WTC11 (cell line): ENCODE measurements around the gene GPC5. TPM values are rescaled to one million over a fixed set of nuclear protein-coding genes. Genes with fewer than 3 reads are reported as not detected.

Experiments used
- ATAC-seq: fragments of 200-7000 bp; cut with Tn5 transposase; 2 replicates; pipeline ENCODE4 v1.10.0; 2021; ENCODE audit warnings: mild to moderate bottlenecking, moderate library complexity
- CTCF ChIA-PET: fragments of 300-600 bp; sonication (Branson Sonifier 250); formaldehyde crosslinking; loops from one replicate; lab custom pipeline; 2021; ENCODE audit warnings: antibody characterized with exemption; lab: Charles Lee
- POLR2A ChIA-PET: fragments of 350-600 bp; sonication (Branson Sonifier 250); formaldehyde crosslinking; loops from one replicate; lab custom pipeline; 2021; ENCODE audit warnings: antibody characterized with exemption; lab: Charles Lee
- DNase-seq: peaks from one replicate; pipeline ENCODE4 v3.0.0; 2021; ENCODE audit warnings: low spot score
- H3K27ac Mint-ChIP-seq: 2 replicates; pipeline ENCODE4 v1.8.0; 2021; ENCODE audit warnings: mixed read lengths
- H3K27me3 Mint-ChIP-seq: 2 replicates; pipeline ENCODE4 v1.8.0; 2021; ENCODE audit warnings: low read depth, mild to moderate bottlenecking, moderate library complexity, mixed read lengths
- H3K36me3 Mint-ChIP-seq: 2 replicates; pipeline ENCODE4 v1.8.0; 2021; ENCODE audit warnings: mixed read lengths
- H3K4me1 Mint-ChIP-seq: 2 replicates; pipeline ENCODE4 v1.8.0; 2022; ENCODE audit warnings: mixed read lengths
- H3K4me3 Mint-ChIP-seq: 2 replicates; pipeline ENCODE4 v1.8.0; 2021; ENCODE audit warnings: mild to moderate bottlenecking, moderate library complexity, mixed read lengths
- H3K9me3 Mint-ChIP-seq: 2 replicates; pipeline ENCODE4 v1.8.0; 2021; ENCODE audit warnings: mixed read lengths
- CREM ChIP-seq: sonication (generic); formaldehyde crosslinking; IDR thresholded peaks from 2 replicates; pipeline ENCODE4 v1.8.1; 2022; ENCODE audit warnings: mild to moderate bottlenecking, missing genetic modification reagents, moderate library complexity
- ESRRA ChIP-seq: sonication (generic); formaldehyde crosslinking; IDR thresholded peaks from 2 replicates; pipeline ENCODE4 v1.8.1; 2022; ENCODE audit warnings: mild to moderate bottlenecking, missing genetic modification reagents, borderline replicate concordance
- FOXK1 ChIP-seq: sonication (generic); formaldehyde crosslinking; IDR thresholded peaks from 2 replicates; pipeline ENCODE4 v1.8.0; 2022; ENCODE audit warnings: mild to moderate bottlenecking, moderate library complexity, missing genetic modification reagents
- FOXP1 ChIP-seq: sonication (generic); formaldehyde crosslinking; IDR thresholded peaks from 2 replicates; pipeline ENCODE4 v1.8.0; 2022; ENCODE audit warnings: missing genetic modification reagents, mild to moderate bottlenecking, moderate library complexity, borderline replicate concordance
- GRHL2 ChIP-seq: fragments of 250-450 bp; sonication (Bioruptor Pico); IDR thresholded peaks from 2 replicates; pipeline ENCODE4 v1.8.0; 2022; ENCODE audit warnings: mild to moderate bottlenecking, moderate library complexity; ENCODE audit not compliant: insufficient replicate concordance, severe bottlenecking
- MXD4 ChIP-seq: fragments of 250-450 bp; sonication (Bioruptor Pico); IDR thresholded peaks from 2 replicates; pipeline ENCODE4 v1.8.0; 2021; ENCODE audit warnings: mild to moderate bottlenecking, moderate library complexity, borderline replicate concordance
- OVOL2 ChIP-seq: fragments of 250-450 bp; sonication (Bioruptor Pico); IDR thresholded peaks from 2 replicates; pipeline ENCODE4 v1.9.0; 2021; ENCODE audit warnings: mild to moderate bottlenecking, borderline replicate concordance
- PRRX2 ChIP-seq: fragments of 250-450 bp; sonication (Bioruptor Pico); IDR thresholded peaks from 2 replicates; pipeline ENCODE4 v1.8.0; 2021; ENCODE audit warnings: mild to moderate bottlenecking
- ZNF232 ChIP-seq: sonication (generic); formaldehyde crosslinking; IDR thresholded peaks from 2 replicates; pipeline ENCODE4 v1.8.0; 2022; ENCODE audit warnings: mild to moderate bottlenecking, missing genetic modification reagents
- ZNF263 ChIP-seq: sonication (generic); formaldehyde crosslinking; IDR thresholded peaks from 2 replicates; pipeline ENCODE4 v1.8.1; 2022; ENCODE audit warnings: low read depth, mild to moderate bottlenecking, moderate library complexity, missing genetic modification reagents
- total RNA-seq: library from RNA; stranded (reverse); gene quantifications from 3 replicates; pipeline ENCODE4 v1.2.3, GENCODE V29; 2021
- TF ChIP-seq, protein P1 (sequence below): fragments of 250-450 bp; sonication (Bioruptor Pico); IDR thresholded peaks from 2 replicates; pipeline ENCODE4 v1.9.0; 2021; ENCODE audit warnings: moderate library complexity, mild to moderate bottlenecking, inconsistent platforms, borderline replicate concordance
- TF ChIP-seq, protein P2 (sequence below): sonication (generic); formaldehyde crosslinking; IDR thresholded peaks from 2 replicates; pipeline ENCODE4 v1.8.1; 2022; ENCODE audit warnings: low read depth, missing genetic modification reagents, borderline replicate concordance
- TF ChIP-seq, protein P3 (sequence below): sonication (generic); formaldehyde crosslinking; IDR thresholded peaks from 2 replicates; pipeline ENCODE4 v1.8.1; 2023; ENCODE audit warnings: mild to moderate bottlenecking, missing genetic modification reagents, borderline replicate concordance
- TF ChIP-seq, protein P4 (sequence below): sonication (generic); formaldehyde crosslinking; conservative IDR thresholded peaks from 2 replicates; pipeline ENCODE4 v1.8.1; 2023; ENCODE audit warnings: mild to moderate bottlenecking, low read depth, missing genetic modification reagents, moderate library complexity
- TF ChIP-seq, protein P5 (sequence below): fragments of 200-600 bp; IDR thresholded peaks from 2 replicates; pipeline ENCODE4 v1.8.0; 2022; ENCODE audit warnings: antibody characterized with exemption
- TF ChIP-seq, protein P6 (sequence below): sonication (generic); formaldehyde crosslinking; IDR thresholded peaks from 2 replicates; pipeline ENCODE4 v1.8.1; 2022; ENCODE audit warnings: mild to moderate bottlenecking, missing genetic modification reagents, moderate library complexity, borderline replicate concordance
- TF ChIP-seq, protein P7 (sequence below): sonication (generic); formaldehyde crosslinking; IDR thresholded peaks from 2 replicates; pipeline ENCODE4 v1.8.1; 2023; ENCODE audit warnings: mild to moderate bottlenecking, missing genetic modification reagents
- TF ChIP-seq, protein P8 (sequence below): sonication (generic); formaldehyde crosslinking; IDR thresholded peaks from 2 replicates; pipeline ENCODE4 v1.8.0; 2023; ENCODE audit warnings: missing genetic modification reagents, mild to moderate bottlenecking, borderline replicate concordance
- TF ChIP-seq, protein P9 (sequence below): sonication (generic); formaldehyde crosslinking; IDR thresholded peaks from 2 replicates; pipeline ENCODE4 v1.8.0; 2022; ENCODE audit warnings: mild to moderate bottlenecking, missing genetic modification reagents

The GPC5 gene
- total RNA-seq, 1 experiment from 2014 or later, result 0.46 TPM

DNA sequence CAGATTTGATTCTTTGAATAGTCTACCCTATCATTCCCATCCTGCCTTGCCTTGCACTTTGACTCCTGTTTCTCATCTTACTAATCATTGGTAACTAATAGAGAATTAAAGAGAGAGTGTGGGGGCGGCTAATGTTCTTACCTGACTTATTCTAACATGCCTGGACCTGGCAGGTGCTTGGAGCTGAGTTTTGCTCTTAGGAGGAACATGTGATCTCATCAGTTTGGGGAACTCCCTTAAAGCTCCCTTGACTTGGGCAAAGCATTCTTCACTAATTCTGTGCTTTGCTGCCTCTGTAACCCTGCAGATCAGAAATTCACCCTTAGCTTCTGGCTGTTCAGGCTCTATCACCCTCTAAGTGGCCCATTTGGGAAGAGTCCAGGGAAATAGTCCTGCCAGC, 861.1 kb downstream of the GPC5 start:
- ChIA-PET POLR2A (no interaction called here), CTCF (no interaction called here)
- Mint-ChIP-seq H3K4me3 (no peak overlapping the region), H3K27ac (no peak overlapping the region), H3K4me1 (peaks cover 9% of the 10 kb centered on the region), H3K36me3 (no peaks in the 10 kb centered on the region), H3K9me3 (no peaks in the 10 kb centered on the region), H3K27me3 (no peaks in the 10 kb centered on the region)
- ATAC-seq, result no peak
- DNase-seq, result no peak
- TF ChIP-seq, protein P1, sequence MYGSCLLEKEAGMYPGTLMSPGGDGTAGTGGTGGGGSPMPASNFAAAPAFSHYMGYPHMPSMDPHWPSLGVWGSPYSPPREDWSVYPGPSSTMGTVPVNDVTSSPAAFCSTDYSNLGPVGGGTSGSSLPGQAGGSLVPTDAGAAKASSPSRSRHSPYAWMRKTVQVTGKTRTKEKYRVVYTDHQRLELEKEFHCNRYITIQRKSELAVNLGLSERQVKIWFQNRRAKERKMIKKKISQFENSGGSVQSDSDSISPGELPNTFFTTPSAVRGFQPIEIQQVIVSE (CRISPR knock-in tag), result no peak
- TF ChIP-seq, protein P2, sequence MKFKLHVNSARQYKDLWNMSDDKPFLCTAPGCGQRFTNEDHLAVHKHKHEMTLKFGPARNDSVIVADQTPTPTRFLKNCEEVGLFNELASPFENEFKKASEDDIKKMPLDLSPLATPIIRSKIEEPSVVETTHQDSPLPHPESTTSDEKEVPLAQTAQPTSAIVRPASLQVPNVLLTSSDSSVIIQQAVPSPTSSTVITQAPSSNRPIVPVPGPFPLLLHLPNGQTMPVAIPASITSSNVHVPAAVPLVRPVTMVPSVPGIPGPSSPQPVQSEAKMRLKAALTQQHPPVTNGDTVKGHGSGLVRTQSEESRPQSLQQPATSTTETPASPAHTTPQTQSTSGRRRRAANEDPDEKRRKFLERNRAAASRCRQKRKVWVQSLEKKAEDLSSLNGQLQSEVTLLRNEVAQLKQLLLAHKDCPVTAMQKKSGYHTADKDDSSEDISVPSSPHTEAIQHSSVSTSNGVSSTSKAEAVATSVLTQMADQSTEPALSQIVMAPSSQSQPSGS (CRISPR knock-in tag), result no peak
- TF ChIP-seq, protein P3, sequence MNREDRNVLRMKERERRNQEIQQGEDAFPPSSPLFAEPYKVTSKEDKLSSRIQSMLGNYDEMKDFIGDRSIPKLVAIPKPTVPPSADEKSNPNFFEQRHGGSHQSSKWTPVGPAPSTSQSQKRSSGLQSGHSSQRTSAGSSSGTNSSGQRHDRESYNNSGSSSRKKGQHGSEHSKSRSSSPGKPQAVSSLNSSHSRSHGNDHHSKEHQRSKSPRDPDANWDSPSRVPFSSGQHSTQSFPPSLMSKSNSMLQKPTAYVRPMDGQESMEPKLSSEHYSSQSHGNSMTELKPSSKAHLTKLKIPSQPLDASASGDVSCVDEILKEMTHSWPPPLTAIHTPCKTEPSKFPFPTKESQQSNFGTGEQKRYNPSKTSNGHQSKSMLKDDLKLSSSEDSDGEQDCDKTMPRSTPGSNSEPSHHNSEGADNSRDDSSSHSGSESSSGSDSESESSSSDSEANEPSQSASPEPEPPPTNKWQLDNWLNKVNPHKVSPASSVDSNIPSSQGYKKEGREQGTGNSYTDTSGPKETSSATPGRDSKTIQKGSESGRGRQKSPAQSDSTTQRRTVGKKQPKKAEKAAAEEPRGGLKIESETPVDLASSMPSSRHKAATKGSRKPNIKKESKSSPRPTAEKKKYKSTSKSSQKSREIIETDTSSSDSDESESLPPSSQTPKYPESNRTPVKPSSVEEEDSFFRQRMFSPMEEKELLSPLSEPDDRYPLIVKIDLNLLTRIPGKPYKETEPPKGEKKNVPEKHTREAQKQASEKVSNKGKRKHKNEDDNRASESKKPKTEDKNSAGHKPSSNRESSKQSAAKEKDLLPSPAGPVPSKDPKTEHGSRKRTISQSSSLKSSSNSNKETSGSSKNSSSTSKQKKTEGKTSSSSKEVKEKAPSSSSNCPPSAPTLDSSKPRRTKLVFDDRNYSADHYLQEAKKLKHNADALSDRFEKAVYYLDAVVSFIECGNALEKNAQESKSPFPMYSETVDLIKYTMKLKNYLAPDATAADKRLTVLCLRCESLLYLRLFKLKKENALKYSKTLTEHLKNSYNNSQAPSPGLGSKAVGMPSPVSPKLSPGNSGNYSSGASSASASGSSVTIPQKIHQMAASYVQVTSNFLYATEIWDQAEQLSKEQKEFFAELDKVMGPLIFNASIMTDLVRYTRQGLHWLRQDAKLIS, result no peak
- TF ChIP-seq CREM (no peak), PRRX2 (CRISPR knock-in tag) (no peak), ZNF232 (CRISPR knock-in tag) (no peak), OVOL2 (no peak), ESRRA (no peak), FOXK1 (CRISPR knock-in tag) (no peak), MXD4 (CRISPR knock-in tag) (no peak), FOXP1 (CRISPR knock-in tag) (no peak), ZNF263 (CRISPR knock-in tag) (no peak), GRHL2 (no peak)
- TF ChIP-seq, protein P4, sequence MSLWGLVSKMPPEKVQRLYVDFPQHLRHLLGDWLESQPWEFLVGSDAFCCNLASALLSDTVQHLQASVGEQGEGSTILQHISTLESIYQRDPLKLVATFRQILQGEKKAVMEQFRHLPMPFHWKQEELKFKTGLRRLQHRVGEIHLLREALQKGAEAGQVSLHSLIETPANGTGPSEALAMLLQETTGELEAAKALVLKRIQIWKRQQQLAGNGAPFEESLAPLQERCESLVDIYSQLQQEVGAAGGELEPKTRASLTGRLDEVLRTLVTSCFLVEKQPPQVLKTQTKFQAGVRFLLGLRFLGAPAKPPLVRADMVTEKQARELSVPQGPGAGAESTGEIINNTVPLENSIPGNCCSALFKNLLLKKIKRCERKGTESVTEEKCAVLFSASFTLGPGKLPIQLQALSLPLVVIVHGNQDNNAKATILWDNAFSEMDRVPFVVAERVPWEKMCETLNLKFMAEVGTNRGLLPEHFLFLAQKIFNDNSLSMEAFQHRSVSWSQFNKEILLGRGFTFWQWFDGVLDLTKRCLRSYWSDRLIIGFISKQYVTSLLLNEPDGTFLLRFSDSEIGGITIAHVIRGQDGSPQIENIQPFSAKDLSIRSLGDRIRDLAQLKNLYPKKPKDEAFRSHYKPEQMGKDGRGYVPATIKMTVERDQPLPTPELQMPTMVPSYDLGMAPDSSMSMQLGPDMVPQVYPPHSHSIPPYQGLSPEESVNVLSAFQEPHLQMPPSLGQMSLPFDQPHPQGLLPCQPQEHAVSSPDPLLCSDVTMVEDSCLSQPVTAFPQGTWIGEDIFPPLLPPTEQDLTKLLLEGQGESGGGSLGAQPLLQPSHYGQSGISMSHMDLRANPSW (CRISPR knock-in tag), result no peak
- TF ChIP-seq, protein P5, sequence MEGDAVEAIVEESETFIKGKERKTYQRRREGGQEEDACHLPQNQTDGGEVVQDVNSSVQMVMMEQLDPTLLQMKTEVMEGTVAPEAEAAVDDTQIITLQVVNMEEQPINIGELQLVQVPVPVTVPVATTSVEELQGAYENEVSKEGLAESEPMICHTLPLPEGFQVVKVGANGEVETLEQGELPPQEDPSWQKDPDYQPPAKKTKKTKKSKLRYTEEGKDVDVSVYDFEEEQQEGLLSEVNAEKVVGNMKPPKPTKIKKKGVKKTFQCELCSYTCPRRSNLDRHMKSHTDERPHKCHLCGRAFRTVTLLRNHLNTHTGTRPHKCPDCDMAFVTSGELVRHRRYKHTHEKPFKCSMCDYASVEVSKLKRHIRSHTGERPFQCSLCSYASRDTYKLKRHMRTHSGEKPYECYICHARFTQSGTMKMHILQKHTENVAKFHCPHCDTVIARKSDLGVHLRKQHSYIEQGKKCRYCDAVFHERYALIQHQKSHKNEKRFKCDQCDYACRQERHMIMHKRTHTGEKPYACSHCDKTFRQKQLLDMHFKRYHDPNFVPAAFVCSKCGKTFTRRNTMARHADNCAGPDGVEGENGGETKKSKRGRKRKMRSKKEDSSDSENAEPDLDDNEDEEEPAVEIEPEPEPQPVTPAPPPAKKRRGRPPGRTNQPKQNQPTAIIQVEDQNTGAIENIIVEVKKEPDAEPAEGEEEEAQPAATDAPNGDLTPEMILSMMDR, result no peak
- TF ChIP-seq, protein P6, sequence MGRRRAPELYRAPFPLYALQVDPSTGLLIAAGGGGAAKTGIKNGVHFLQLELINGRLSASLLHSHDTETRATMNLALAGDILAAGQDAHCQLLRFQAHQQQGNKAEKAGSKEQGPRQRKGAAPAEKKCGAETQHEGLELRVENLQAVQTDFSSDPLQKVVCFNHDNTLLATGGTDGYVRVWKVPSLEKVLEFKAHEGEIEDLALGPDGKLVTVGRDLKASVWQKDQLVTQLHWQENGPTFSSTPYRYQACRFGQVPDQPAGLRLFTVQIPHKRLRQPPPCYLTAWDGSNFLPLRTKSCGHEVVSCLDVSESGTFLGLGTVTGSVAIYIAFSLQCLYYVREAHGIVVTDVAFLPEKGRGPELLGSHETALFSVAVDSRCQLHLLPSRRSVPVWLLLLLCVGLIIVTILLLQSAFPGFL (CRISPR knock-in tag), result no peak
- TF ChIP-seq, protein P7, sequence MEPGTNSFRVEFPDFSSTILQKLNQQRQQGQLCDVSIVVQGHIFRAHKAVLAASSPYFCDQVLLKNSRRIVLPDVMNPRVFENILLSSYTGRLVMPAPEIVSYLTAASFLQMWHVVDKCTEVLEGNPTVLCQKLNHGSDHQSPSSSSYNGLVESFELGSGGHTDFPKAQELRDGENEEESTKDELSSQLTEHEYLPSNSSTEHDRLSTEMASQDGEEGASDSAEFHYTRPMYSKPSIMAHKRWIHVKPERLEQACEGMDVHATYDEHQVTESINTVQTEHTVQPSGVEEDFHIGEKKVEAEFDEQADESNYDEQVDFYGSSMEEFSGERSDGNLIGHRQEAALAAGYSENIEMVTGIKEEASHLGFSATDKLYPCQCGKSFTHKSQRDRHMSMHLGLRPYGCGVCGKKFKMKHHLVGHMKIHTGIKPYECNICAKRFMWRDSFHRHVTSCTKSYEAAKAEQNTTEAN (CRISPR knock-in tag), result no peak
- TF ChIP-seq, protein P8, sequence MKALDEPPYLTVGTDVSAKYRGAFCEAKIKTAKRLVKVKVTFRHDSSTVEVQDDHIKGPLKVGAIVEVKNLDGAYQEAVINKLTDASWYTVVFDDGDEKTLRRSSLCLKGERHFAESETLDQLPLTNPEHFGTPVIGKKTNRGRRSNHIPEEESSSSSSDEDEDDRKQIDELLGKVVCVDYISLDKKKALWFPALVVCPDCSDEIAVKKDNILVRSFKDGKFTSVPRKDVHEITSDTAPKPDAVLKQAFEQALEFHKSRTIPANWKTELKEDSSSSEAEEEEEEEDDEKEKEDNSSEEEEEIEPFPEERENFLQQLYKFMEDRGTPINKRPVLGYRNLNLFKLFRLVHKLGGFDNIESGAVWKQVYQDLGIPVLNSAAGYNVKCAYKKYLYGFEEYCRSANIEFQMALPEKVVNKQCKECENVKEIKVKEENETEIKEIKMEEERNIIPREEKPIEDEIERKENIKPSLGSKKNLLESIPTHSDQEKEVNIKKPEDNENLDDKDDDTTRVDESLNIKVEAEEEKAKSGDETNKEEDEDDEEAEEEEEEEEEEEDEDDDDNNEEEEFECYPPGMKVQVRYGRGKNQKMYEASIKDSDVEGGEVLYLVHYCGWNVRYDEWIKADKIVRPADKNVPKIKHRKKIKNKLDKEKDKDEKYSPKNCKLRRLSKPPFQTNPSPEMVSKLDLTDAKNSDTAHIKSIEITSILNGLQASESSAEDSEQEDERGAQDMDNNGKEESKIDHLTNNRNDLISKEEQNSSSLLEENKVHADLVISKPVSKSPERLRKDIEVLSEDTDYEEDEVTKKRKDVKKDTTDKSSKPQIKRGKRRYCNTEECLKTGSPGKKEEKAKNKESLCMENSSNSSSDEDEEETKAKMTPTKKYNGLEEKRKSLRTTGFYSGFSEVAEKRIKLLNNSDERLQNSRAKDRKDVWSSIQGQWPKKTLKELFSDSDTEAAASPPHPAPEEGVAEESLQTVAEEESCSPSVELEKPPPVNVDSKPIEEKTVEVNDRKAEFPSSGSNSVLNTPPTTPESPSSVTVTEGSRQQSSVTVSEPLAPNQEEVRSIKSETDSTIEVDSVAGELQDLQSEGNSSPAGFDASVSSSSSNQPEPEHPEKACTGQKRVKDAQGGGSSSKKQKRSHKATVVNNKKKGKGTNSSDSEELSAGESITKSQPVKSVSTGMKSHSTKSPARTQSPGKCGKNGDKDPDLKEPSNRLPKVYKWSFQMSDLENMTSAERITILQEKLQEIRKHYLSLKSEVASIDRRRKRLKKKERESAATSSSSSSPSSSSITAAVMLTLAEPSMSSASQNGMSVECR (CRISPR knock-in tag), result no peak
- TF ChIP-seq, protein P9, sequence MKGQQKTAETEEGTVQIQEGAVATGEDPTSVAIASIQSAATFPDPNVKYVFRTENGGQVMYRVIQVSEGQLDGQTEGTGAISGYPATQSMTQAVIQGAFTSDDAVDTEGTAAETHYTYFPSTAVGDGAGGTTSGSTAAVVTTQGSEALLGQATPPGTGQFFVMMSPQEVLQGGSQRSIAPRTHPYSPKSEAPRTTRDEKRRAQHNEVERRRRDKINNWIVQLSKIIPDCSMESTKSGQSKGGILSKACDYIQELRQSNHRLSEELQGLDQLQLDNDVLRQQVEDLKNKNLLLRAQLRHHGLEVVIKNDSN (CRISPR knock-in tag), result no peak
